ENCODE results near the gene ADCY1.

DNA sequence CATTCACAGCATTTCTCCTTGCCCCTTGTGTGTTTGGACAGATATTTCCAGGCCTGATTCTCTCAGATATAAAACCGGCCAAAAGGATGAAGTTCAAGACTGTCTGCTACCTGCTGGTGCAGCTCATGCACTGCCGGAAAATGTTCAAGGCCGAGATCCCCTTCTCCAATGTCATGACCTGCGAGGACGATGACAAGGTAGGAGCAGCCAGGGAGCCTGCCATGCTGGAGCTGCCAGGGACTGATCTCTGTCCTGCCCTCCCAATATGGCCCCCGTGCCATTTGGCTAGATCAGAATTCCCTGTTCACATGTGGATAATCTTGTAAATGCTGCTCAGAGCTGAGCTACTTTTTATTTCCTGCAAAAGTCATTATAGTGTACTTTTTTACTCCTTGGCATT, 87.8 kb downstream of the ADCY1 start:
- TF ChIP-seq, protein P1, sequence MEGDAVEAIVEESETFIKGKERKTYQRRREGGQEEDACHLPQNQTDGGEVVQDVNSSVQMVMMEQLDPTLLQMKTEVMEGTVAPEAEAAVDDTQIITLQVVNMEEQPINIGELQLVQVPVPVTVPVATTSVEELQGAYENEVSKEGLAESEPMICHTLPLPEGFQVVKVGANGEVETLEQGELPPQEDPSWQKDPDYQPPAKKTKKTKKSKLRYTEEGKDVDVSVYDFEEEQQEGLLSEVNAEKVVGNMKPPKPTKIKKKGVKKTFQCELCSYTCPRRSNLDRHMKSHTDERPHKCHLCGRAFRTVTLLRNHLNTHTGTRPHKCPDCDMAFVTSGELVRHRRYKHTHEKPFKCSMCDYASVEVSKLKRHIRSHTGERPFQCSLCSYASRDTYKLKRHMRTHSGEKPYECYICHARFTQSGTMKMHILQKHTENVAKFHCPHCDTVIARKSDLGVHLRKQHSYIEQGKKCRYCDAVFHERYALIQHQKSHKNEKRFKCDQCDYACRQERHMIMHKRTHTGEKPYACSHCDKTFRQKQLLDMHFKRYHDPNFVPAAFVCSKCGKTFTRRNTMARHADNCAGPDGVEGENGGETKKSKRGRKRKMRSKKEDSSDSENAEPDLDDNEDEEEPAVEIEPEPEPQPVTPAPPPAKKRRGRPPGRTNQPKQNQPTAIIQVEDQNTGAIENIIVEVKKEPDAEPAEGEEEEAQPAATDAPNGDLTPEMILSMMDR (conservative IDR thresholded peaks at IDR 0.05 in 1 of 2, IDR thresholded peaks at IDR 0.05 in 1 of 2; ENCODE audit: extremely low read depth in 1 of 2, insufficient read depth in 1 of 2, low read depth in 1 of 2, low read length in 2 of 2) = no peak
- no peak for TF ChIP-seq EZH2 (IDR thresholded peaks at IDR 0.05; ENCODE audit: borderline replicate concordance, low read length)
